Fibroblast of the aortic adventitia (primary cell): ENCODE results near the gene CDC42BPA. TPM values are rescaled to one million over a fixed set of nuclear protein-coding genes. Genes with fewer than 3 reads are reported as not detected.
"Not testable (repeated sequence)": the region's sequence is repeated elsewhere in the genome, so short reads cannot be mapped to it uniquely, and the experiment has no call there.

ENCODE experiments used
- DNase-seq: peaks from one replicate; pipeline ENCODE4 v3.0.0-alpha.2; 2010; ENCODE audit warnings: low read depth
- H3K4me3 ChIP-seq: 2 replicates; pipeline ENCODE4 v1.5.1; 2011; ENCODE audit warnings: low read depth, mild to moderate bottlenecking, control low read depth, low read length, moderate library complexity
- CTCF ChIP-seq: IDR thresholded peaks from 2 replicates; pipeline ENCODE4 v1.5.1; 2011; ENCODE audit warnings: mild to moderate bottlenecking, low read length, control low read depth, inconsistent platforms; ENCODE audit not compliant: insufficient read depth
- total RNA-seq: library from RNA; depleted of rRNA; stranded (reverse); fragments of >200 nt; gene quantifications from 2 replicates; pipeline ENCODE4 v1.2.3, GENCODE V29; 2012; ENCODE audit warnings: low replicate concordance

Gene CDC42BPA
- total RNA-seq, 1 donor = 82.5 TPM

DNA sequence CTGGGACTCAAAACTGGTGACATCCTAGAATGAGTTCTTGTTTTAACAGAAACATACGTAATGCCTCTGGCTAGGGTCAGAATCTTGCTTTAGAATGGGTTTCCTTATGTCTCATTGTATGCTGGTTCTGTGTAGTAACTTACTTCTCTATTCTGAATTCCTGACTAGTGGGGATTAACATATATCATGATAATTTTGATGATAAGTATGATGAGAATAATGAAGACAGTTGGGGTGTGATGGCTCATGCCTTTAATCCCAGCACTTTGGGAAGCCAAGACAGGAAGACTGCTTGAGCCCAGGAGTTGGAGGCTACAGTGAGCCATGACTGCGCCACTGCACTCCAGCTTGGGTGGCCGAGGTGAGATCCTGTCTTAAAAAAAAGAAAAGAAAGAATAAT is 31.7 kb upstream of the CDC42BPA start:
- TF ChIP-seq CTCF = no peak
- no peak overlapping the region for H3K4me3 ChIP-seq
- no peak for DNase-seq

DNA sequence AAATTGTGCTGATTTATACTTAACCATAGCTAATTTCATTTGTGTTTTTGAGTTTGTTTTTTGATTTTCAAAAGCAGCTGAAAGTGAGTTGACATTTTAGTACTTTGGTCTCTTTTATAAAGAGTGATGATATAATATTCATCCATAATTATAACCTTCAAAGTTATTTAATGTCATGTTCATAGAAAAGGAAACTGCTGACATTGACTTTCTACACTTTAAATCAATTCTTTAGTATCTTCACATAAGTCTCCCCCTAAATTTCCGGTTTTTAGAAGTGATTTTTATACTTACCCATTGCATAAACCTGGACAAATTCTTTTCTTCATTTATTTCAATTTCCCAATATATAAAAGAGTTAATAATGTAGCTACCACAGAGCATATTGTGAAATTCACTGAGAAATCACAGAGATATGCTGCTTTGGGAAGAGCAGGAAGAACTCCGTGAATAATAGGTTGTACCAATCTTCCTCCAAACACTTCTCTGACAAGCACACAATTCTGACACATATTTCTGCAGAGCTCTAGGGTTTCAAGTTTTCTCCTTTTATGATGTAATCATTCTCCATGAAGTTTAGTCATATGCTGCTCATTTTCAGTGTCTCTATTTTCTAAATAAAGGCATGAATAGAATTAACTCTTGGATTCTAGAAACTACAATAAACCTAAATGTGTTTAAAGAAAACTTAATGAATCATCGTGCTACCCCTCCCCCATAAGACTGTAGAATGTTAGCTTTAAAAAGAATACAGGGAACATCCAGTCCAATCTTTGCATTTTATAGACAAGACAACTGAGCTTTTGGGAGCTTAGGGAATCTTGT is 25.6 kb upstream of the CDC42BPA start:
- no peak for TF ChIP-seq CTCF
- peak overlapping the region; percentile 29 for H3K4me3 ChIP-seq
- peak; percentile 90 for DNase-seq

- no peak overlapping the region for H3K4me3 ChIP-seq
- peak; percentile 28 for DNase-seq
- no peak for TF ChIP-seq CTCF
Measured at GRCh38 chr1:227343206-227343605, 24.9 kb upstream of the CDC42BPA start.

DNA sequence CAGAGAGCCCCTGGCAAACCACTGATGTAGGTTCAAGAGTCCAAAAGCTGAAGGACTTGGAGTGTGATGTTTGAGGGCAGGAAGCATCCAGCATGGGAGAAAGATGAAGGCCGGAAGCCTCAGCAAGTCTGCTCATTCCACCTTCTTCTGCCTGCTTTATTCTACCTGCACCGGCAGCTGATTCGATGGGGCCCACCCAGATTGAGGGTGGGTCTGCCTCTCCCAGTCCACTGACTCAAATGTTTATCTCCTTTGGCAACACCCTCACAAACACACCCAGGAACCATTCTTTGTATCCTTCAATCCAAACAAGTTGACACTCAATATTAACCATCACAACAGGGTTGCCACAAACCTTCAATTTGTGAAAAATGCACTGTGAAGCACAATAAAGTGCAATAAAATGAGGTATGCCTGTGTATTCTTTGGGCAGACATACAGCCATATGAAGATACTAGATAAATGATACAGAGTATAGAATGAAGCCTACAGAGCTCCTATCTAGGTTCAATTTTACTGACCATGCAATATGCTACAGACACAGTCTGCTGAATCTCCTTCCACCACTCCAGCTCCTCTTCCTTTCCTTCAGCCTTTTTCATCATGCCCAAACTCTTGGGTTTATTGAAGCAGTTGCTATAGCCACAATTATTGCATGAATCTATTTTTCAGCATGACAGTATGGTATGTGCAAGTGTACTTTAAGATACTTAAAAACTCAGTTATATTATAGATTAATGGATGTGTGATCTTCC is 24.0 kb upstream of the CDC42BPA start:
- no peak for DNase-seq
- no peak for TF ChIP-seq CTCF
- no peak overlapping the region for H3K4me3 ChIP-seq

DNA sequence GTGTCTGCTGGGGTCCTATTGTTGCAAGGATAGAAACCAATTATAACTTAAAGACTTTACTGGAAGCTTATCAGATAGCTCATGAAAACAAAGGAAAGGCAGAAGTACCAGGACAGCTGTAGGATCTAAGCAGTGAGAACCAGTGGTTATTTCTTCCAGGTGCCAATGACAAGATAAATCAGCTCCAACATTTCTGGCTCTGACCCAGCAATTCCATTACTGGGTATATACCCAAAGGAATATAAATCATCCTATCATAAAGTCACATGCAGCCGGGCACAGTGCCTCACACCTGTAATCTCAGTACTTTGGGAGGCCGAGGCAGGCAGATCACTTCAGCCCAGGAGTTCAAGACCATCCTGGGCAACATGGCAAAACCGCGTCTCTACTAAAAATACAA is 17.8 kb upstream of the CDC42BPA start:
- DNase-seq, H3K4me3 ChIP-seq: not testable (repeated sequence)

GRCh38 chr1:227335242-227336020 is 17.1 kb upstream of the CDC42BPA start:
- DNase-seq = no peak
- H3K4me3 ChIP-seq = no peak overlapping the region
- TF ChIP-seq CTCF = no peak

DNA sequence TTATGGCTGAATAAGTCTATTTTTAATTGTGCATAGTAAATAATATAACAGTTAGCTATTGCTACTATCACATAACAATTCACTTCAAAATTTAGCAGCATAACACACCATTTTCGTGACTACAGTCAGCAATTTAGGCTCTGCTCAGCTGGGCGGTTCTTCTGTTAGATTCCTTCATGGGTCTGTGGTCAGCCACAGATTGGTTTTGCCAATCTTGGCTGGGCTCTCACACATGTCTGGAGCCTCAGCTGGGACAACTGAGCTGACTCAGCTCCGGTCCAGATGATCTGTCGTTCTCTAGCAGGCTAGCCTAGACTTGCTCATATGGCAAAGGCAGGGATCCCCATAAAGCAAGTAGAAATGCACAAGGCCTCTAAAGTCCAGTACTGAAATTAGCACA is 15.1 kb upstream of the CDC42BPA start:
- H3K4me3 ChIP-seq = no peak overlapping the region
- DNase-seq = no peak
- no peak for TF ChIP-seq CTCF
